MM.1S (cell line): Measurements from ENCODE around the gene FCER1G.
"Not testable (repeated sequence)": the region's sequence is repeated elsewhere in the genome, so short reads cannot be mapped to it uniquely, and the experiment has no call there.

ENCODE experiments used
- CTCF ChIP-seq: fragments of 300-600 bp; sonication (generic); IDR thresholded peaks from 2 replicates; pipeline ENCODE4 v1.5.1; 2016; ENCODE audit warnings: antibody characterized with exemption, low read length, mixed read lengths
- EZH2 ChIP-seq: fragments of 300-600 bp; sonication (generic); optimal IDR thresholded peaks from 2 replicates; pipeline ENCODE3; 2017; ENCODE audit warnings: low read depth, mild to moderate bottlenecking, antibody characterized with exemption, low read length, mixed read lengths
- EZH2phosphoT487 ChIP-seq: fragments of 300-600 bp; sonication (generic); IDR thresholded peaks from 2 replicates; pipeline ENCODE4 v1.6.1; 2018; ENCODE audit warnings: antibody characterized with exemption, low read length

- not testable (repeated sequence) for TF ChIP-seq EZH2, CTCF, EZH2phosphoT487
Observed at GRCh38 chr1:161257109-161257508, 42.0 kb downstream of the FCER1G start.
